ENCODE results near the gene SC5D.

The SC5D gene

DNA sequence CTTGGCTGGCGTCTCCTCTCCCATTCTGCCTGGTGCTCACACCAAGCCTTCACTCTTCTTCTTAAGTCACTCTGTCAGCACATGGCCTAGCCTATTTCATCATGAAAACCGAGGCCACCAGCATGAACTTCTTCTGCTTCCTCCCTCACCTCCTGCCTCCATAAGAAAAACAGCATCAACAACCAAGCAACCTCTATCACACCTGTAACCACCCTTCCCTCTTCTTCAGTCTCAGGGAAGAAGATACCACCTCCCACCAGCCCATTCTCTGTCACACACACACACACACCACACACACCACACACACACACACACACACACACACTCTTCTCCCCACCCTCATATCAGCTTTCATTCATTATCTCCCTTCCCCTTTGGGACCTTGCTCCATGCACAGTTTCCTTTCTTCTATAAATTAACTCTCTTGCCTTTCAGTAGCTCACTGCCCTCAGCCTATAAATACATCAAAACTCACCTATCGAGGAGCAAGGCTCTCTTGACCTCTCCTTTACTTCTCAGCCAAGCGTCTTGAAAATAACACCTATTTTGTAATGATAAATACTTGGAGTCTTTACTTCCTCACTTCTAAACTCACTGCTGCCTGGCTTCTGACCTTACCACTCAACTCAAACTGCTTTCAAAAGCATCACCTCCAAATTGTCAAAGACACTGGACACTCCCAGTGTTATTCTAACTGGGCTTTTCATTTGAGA lies 36.6 kb downstream of the SC5D start:
- no peak for DNase-seq (ENCODE audit: low read depth)

DNA sequence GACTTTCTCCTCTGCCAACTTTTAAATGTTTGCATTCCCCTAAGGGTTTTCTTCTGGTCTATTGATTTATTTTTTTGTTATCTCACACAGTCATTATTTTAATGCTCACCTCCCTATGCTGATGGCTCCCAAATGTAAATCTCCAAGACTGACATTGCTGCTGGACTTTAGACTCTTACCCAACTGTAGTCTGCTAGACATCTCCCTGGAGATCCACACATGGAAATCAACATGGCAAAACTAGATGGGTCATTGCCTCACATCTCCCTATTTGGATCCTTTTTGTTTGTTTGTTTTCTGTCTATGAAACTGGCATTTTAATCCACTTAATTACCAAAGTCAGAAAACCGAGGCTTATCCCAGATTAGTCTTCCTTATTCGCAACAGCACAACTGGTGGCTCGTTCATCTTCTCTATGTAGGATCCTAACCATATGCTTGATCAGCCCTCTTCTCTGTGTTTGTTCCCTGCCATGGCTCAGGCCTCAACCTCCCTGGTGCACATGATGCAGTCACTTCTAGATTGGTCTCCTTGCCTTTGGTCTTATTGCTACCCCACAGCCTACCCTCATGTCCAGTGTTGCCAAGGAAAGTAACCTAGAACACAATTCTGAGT lies 37.3 kb downstream of the SC5D start:
- no peak for DNase-seq (ENCODE audit: low read depth)

DNA sequence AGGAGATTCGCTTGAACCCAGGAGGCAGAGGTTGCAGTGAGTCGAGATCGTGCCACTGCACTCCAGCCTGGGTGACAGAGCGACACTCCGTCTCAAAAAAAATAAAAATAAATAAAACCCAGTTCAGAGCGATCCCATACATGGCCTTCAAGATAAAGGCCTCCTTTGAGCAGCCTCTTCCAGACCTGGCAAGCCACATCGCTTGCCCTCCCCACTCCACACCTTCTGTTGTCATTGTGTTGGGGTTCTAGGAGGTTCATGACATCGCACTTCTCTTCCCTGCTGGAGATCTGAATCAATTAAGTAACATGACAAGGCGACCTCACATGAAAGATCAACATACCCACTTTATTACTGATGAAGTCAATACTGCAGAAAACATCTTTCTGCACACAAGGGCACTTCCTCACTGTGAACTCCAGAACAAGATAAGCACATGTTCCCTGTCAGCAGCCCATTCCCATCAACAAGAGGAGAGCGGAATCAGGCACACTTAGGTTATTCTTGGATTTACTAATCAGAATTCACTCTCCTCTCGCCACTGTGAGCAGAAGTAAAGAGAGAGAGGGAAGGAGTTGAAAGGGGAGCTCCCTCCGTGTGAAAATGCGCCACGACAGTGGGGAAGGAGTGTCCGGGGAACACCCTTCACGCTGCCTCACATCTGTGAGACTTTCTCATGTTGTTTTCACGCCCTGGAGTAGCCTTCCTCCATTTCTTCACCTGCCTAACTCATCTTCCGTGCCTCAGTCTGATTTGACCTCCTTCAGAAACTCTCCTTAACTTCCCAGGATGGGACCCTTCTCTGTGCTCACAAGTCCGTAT lies 38.3 kb downstream of the SC5D start:
- DNase-seq (ENCODE audit: low read depth): no peak

DNA sequence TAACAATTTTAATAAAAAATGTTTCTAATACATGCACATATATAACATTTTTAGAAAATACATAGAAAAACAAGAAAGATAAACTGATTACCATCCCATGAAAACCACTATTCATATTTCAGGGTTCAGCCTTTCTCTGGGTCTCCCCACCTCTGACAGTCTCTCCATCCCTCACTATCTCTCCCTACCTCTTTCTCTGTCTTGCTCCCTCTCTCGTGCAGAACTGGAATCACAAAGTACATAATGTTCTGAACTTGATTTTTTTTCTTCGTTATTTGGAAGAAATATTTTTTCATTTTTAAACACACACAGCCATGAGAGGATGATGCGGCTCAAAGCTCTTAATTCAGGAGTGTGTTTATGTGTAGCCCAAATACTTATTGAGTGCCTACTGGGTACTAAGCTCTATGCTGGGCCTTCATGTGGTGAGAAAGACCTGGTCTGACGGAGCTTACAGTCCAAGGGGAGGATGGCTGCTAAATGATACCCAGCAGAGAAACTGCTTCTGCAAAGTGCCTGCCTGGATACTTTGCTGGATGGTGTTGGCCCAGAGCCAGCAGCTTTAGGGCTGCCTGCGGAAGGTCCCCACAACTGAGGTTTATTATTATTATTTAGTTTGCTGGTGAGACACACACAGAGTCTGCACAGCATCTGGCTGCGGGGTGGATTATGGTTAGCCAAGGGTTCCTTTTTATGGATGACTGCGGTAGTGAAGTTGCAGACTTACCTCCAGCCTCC lies 42.6 kb downstream of the SC5D start:
- DNase-seq (ENCODE audit: low read depth): no peak

DNA sequence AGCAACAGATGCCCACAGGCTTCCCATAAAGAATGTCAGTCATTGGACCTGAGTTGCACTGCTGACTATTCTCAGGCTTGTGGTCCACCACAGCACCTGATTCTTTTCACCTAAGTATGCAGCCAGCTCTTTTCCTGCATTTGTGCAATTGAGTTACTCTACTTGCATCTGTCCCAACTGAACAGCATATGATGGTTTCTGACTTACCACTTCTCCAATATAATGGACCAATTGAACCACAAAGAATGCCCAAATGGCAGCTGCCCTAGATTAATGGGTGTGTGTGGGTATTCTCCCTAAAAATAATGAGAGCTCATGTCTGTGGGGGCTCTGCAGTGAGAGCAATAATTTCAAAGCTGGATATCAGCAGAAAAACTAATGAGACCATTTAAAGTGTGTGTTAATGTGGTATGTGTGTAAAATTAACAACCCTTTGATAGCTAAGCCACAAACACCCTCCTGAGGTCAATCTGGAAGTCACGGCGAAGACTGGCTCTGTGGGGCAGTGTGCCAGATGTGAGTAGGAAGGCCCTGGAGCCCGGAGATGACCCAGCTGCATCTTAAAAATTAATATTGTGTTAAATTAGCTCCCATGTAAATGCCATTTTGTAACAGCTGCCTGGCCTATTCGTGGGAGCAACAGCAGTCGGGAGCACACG lies 43.8 kb downstream of the SC5D start:
- DNase-seq (ENCODE audit: low read depth): no peak

DNA sequence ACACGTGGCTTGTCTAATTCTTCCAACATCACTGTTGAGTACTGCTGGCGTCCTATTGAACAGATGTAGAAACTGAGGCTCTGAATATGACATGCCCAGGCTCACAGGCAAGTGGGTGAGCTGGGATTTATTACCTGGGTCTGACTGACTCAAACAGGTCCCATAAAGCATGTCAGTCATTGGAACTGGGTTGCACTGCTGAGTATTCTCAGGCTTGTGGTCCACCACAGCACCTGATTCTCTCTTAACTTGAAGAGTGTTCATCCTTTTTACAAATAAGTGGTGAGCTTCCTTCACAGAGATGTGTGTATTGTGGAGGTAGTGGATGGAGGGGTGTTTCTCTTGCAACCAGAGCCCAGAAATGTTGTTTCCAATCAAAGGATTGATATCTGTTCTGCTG lies 44.5 kb downstream of the SC5D start:
- DNase-seq (ENCODE audit: low read depth): no peak

DNA sequence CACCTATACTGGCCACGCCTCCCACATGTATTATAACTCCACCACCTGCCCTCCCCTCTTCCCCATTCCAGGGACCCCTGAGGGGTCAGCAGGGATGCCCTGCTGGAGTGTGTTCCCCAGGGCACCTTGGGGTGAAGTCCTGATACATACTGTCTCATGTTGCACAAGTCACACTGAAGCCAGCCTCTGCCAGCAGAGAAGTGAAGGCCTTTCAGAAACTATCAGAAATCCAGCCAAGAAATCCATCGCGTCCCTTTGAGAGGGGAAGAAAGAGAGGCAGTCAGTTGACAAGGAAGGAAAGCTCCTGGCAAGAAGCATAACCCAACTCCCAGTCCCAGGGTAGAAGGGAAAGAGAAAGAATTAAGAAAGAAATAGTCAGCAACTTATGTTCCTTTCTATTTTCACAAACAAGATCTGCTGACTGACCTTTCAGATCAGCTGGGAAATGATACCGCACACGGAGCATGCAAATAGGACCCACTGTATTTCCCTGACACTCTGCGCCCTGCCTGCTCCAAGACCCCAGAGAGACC lies 45.2 kb downstream of the SC5D start:
- DNase-seq (ENCODE audit: low read depth): no peak

DNA sequence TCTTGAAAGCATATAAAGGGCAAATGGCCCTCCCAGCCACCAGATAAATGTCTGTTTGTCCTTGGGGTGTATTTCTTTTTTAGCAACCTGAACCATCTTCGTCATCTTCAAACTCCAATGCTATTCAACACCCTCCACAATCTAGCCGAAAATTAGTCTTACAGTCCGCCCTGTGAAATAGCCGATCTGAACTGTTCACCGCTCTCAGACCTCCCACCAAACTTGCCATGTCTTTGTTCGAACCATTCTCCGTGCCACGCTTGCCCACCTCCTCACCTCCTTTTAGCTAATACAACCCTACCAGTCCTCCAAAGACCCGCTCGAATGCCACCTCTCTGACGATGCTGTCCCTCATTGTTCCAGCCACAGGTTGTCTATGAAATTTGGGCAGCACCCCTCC lies 46.0 kb downstream of the SC5D start:
- DNase-seq (ENCODE audit: low read depth): no peak

DNA sequence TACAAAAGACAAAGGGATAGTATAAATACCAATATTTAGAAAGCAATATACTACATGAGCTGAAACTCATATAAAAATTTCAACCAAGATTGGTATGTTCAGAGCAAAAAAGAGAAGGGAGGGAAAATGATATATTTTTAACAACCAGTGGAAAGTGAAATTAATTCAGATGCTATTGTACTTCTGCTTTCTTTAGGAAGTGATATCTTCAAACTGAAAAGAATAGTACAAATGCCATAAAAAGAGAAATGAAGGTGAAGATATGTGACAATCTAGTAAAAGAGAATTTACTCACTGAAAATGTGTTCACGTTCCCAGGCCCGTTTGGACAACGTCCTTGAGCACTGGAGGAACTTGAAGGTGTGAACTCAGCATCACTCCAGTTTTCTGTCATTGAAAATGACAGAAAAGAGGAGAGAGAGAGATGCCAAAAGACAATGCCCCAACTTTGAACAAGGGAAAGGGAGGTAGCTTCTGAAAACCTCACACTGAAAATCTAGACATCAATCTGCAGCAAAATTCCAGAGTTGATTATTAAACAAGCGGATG lies 47.5 kb downstream of the SC5D start:
- DNase-seq (ENCODE audit: low read depth): no peak

DNA sequence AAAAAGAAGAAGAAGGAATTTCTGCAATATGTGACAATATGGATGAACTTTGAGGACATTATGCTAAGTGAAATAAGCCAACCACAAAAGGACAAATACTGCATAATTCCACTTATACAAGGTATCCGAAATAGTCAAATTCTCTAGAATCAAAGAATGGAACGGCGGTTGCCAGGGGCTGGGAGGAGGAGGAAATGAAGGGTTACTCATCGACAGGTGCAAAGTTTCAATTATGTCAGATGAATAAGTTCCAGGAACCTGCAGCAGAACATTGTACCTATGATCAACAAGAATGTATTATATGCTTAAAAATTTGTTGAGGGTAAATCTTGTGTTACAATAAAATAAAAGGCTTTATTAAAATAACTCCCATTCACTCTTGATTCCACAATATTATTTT lies 49.0 kb downstream of the SC5D start:
- DNase-seq (ENCODE audit: low read depth): no peak

DNA sequence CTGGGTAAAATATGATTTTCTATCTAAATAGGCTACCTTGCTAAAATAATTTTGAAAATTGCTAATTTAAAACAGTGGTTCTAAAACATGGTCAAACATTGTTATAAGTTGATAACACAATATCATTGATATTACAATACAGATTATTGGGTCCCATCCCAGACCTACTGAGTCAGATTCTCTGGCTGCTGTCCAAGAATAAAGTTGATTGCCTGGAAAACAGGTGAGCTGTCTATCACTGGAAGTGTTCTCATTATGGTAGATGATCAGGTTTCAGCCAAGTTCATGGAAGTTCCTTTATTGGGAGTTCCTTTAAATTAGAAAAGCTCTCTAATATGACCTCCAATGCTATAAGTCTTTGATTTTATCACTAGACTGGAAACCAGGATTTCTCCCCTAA lies 52.3 kb downstream of the SC5D start:
- no peak for DNase-seq (ENCODE audit: low read depth)

DNA sequence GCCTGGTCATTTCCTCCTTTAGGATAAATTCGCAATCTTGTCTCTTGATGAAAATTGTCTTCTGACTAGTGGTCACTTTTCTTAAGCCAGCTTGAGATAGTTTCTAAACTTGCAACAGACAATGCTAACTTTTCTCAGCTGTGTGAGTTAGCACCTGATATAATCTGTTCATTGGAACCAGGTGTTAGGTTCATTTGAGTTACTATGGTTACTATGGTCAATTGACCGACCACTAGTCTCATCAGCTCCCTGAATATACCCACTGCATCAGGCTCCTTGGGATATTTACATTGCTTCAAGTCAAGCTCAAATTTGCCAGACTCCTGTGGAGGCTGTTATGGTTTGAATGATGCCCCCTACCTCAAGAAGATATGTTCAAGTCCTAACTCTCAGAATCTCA lies 54.5 kb downstream of the SC5D start:
- DNase-seq (ENCODE audit: low read depth): no peak

DNA sequence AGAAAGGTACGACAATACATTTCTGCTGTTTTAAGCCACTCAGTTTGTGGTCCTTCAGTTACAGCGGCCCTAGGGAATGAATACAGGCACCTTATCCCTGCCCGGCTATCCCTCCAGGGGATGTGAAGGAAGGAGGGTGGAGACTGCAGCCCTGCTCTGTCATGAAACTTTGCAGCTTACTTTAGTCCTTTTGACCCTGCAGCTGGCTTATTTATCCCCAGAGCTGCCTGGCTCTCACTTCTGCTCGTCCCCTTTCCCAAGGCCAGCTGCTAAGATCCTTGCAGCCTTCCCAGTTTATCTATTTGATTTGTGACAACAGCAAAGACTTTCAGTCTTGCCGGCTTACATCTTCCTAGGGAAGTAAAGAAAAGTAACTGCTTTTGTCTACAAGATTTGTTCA lies 55.2 kb downstream of the SC5D start:
- no peak for DNase-seq (ENCODE audit: low read depth)

DNA sequence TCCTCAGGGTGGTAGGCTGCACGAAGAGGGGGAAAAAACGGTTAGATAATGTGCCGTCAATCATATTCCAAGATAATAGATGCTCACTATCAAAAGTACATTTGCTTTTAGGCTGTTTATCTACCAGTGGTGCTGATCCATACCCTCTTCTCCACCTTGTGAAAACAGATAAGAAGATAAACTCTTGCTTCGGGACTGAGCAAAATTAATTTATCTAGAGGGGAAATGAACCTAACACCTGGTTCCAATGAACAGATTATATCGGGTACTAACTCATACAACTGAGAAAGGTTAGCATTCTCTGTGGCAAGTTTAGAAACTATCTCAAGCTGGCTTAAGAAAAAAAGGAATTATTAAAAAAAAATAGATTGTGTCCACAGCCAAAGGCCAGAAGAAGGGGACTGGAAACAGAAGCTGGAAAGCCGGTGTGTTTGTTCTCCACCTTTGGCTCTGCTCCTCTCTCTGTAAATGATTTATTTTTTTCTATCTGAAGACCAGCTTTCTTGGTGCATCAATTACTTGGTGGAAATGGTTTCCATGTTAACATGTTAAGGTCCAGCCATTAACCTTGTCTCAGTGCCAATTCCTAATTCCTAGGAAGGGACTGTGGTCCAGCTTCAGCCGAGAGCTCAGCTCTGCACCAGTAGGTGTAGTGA lies 55.8 kb downstream of the SC5D start:
- no peak for DNase-seq (ENCODE audit: low read depth)

DNA sequence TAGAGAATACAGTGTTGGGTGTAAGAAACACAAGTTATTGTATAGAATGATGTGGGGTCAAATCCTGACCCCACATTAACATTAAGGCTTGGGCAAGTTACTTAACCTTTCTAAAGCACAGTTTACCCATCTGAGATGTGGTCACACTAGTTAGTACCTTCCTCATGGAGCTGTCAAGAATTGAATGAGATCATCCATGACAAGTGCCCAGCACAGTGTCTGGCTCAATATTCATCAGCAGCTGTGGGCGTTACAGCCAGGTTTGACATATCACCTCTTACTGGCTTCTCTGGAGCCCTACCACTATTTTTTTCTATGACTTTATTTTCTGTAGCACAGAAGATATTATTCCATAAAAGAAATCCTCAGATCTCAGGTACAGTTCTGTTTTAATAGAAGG lies 57.2 kb downstream of the SC5D start:
- DNase-seq (ENCODE audit: low read depth): no peak

DNA sequence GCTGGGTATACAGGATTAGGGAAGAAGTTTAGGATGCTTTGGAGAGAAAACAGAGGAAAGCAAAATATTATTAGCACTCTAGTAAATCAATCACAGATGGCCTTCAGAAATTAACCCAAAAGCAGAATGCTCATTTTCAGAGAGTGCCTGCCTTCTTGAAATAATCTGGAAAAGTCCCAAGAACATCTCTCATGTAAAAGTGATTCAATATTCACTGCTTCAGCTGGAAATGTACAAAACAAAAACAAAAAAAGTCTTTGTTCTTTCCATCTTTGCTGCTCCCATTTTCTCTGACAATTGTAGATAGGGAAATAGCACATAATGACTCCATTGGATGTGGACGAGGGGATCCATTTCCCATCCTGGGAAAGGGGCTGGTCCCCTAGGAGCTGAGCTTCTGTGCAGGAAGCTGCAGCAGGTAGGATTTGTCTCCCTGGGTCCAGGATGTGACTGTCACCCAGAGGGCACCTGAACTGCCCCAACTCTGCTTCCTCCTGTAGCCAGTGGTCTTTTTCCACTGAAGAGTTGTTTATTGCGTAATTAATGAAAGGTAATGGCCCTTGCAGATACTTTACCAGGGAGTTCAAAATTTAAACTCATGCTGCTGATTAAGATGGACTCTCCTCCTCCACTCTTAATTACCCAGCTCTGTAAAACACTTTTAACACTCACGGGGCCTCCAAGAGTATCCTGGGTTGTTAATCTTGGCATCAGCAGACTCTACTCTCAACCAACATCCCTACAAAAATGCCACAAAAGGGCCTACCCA lies 57.9 kb downstream of the SC5D start:
- no peak for DNase-seq (ENCODE audit: low read depth)

DNA sequence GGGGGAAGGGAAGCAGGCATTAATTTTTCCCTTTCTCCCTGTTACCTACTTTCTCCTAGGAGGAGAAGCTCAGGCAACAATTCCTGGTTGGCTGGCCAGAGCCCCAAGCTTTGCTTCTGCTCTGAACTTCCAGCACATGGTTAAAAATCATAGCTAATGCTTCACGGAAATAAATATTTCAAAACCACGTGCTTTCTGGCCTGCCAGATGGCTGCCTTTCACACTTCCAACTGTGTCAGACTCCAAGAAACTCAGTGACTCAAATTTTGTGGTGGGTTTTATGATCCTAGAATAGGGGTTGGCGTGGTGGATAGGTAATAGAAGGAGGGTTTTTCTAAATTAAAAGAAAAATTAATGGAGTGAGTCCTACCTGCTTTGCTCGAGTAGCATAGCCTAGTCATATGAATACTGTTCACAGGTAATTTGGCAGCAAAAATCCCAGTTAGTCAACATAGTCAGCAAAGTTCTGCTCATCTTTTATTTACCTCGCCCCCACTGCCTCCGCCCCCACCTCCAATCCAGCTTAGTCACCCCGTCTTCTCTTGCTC lies 58.6 kb downstream of the SC5D start:
- no peak for DNase-seq (ENCODE audit: low read depth)

DNA sequence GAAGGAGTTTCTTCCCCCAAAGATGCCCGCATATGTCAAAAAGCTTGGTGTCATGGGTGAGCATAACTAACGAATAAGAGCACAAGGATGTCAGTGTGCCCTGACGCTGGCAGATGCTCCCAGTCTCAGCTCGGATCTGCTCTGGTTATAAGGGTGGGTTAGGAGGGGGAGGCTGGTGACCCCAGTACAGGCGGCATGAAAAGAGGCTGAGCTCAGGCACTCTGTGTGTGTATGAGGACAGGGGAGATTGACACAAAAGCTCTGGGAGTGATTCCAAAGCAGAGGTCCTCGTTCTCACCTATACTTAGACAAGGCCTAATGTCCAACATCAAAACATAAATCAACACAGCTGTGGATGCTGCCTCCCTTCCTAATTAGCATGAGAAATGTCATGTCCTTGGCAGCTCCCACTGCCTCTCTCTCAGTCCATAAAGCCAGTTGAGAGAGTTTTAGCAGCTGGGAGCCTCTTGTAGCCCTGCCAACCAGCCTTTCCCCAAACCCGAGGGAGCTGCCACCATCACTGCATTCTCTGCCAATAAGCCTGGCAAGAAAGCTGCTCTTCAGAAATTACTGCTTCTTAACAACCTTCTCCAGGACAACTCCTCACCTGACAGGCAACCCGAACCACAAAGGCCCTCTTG lies 59.8 kb downstream of the SC5D start:
- no peak for DNase-seq (ENCODE audit: low read depth)

DNA sequence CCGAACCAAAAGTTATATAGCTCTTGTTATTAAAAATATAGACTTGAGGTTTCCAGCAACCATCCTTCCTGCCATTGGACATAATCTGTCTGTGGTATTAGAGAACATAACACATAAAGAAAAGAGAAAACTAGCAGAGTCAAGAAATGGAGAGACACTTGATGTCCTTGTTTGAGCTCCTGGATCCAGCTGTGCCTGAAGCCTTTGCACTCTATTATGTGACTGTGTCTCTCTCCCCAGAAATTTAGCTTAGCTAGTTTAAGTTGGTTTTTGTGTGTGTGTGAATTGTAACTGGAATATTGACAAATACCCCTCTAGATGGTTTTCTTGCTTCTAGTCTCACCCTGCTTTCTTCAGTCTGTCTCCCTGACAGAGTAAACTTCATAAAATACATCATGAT lies 61.6 kb downstream of the SC5D start:
- DNase-seq (ENCODE audit: low read depth): no peak

Data from stimulated activated CD8-positive, alpha-beta memory T cell treated with anti-CD3 and anti-CD28 coated beads, Interleukin-7, amount 100 ng/mL, for 24 hours (primary cell).